HEK293 (cell line): ENCODE data around the gene VEGFC.

Experiments used
- CTCF ChIA-PET: fragments of 350-600 bp; formaldehyde crosslinking; extraction: SDS; loops from one replicate; lab custom pipeline; 2021; ENCODE audit warnings: antibody characterized with exemption; lab: Yijun Ruan, JAX
- POLR2A ChIA-PET: fragments of 300-600 bp; formaldehyde crosslinking; extraction: SDS; loops from one replicate; lab custom pipeline; 2020; ENCODE audit warnings: antibody characterized with exemption, inconsistent platforms; lab: Yijun Ruan, JAX
- H3K27ac ChIP-seq: fragments of 200-500 bp; sonication (Bioruptor generic); 2 replicates; pipeline ENCODE4 v1.5.1; 2014; ENCODE audit warnings: low read depth, low read length, control low read depth, inconsistent platforms; ENCODE audit errors: extremely low read depth
- H3K36me3 ChIP-seq, 2 experiments: fragments of 200-500 bp in 1 of 2; sonication (Bioruptor generic) in 1 of 2; 1 replicate in 1 of 2; 2 replicates in 1 of 2; pipeline ENCODE4 v1.5.1; 2014 to 2017; ENCODE audit warnings: inconsistent platforms in 2 of 2, low read length in 2 of 2; ENCODE audit not compliant: control insufficient read depth in 2 of 2, insufficient read depth in 1 of 2
- H3K4me1 ChIP-seq: fragments of 200-500 bp; sonication (Bioruptor generic); 2 replicates; pipeline ENCODE4 v1.5.1; 2014; ENCODE audit warnings: mild to moderate bottlenecking, low read length, inconsistent platforms; ENCODE audit not compliant: control insufficient read depth, insufficient read depth
- H3K4me3 ChIP-seq: 2 replicates; pipeline ENCODE4 v1.5.1; 2011; ENCODE audit warnings: low read depth, mild to moderate bottlenecking, control low read depth, low read length, moderate library complexity
- H3K9me3 ChIP-seq: fragments of 200-500 bp; sonication (Bioruptor generic); 2 replicates; pipeline ENCODE4 v1.5.1; 2014; ENCODE audit warnings: low read depth, low read length, inconsistent platforms; ENCODE audit not compliant: control insufficient read depth, insufficient read depth
- BCL11B ChIP-seq: fragments of 450-650 bp; formaldehyde crosslinking; IDR thresholded peaks from 2 replicates; pipeline ENCODE4 v1.5.1; 2016; ENCODE audit warnings: low read depth, missing biosample characterization, missing genetic modification characterization
- HIC1 ChIP-seq: fragments of 450-650 bp; formaldehyde crosslinking; IDR thresholded peaks from 2 replicates; pipeline ENCODE4 v1.5.1; 2016; ENCODE audit warnings: missing biosample characterization, missing genetic modification characterization
- HOXD13 ChIP-seq: sonication (generic); formaldehyde crosslinking; IDR thresholded peaks from 2 replicates; pipeline ENCODE4 v1.8.0; 2022; ENCODE audit warnings: missing genetic modification reagents, borderline replicate concordance
- PRDM4 ChIP-seq: fragments of 450-650 bp; formaldehyde crosslinking; IDR thresholded peaks from 2 replicates; pipeline ENCODE4 v1.5.1; 2017; ENCODE audit warnings: missing biosample characterization, missing genetic modification characterization
- RBAK ChIP-seq: fragments of 450-650 bp; formaldehyde crosslinking; IDR thresholded peaks from 2 replicates; pipeline ENCODE4 v1.5.1; 2016; ENCODE audit warnings: missing biosample characterization, missing genetic modification characterization
- ZNF138 ChIP-seq: fragments of 450-650 bp; formaldehyde crosslinking; IDR thresholded peaks from 2 replicates; pipeline ENCODE4 v1.5.1; 2016; ENCODE audit warnings: missing biosample characterization, missing genetic modification characterization, borderline replicate concordance
- ZNF24 ChIP-seq: fragments of 450-650 bp; formaldehyde crosslinking; IDR thresholded peaks from 2 replicates; pipeline ENCODE4 v1.5.1; 2016; ENCODE audit warnings: missing biosample characterization, missing genetic modification characterization
- ZNF248 ChIP-seq: fragments of 450-650 bp; formaldehyde crosslinking; IDR thresholded peaks from 2 replicates; pipeline ENCODE4 v1.5.1; 2017; ENCODE audit warnings: missing biosample characterization, missing genetic modification characterization
- ZNF324 ChIP-seq: fragments of 450-650 bp; formaldehyde crosslinking; IDR thresholded peaks from 2 replicates; pipeline ENCODE4 v1.5.1; 2016; ENCODE audit warnings: missing biosample characterization, missing genetic modification characterization
- ZNF423 ChIP-seq: fragments of 450-650 bp; formaldehyde crosslinking; IDR thresholded peaks from 2 replicates; pipeline ENCODE4 v1.5.1; 2016; ENCODE audit warnings: missing biosample characterization, missing genetic modification characterization
- ZNF473 ChIP-seq: fragments of 450-650 bp; formaldehyde crosslinking; IDR thresholded peaks from 2 replicates; pipeline ENCODE4 v1.5.1; 2017; ENCODE audit warnings: missing biosample characterization, missing genetic modification characterization
- ZNF596 ChIP-seq: fragments of 450-650 bp; IDR thresholded peaks from 2 replicates; pipeline ENCODE4 v1.5.0; 2018; ENCODE audit warnings: missing biosample characterization, mild to moderate bottlenecking, missing genetic modification characterization, moderate library complexity
- ZNF629 ChIP-seq: fragments of 450-650 bp; formaldehyde crosslinking; IDR thresholded peaks from 2 replicates; pipeline ENCODE4 v1.5.1; 2017; ENCODE audit warnings: missing biosample characterization, missing genetic modification characterization
- ZNF654 ChIP-seq: fragments of 450-650 bp; formaldehyde crosslinking; IDR thresholded peaks from 2 replicates; pipeline ENCODE4 v1.5.1; 2016; ENCODE audit warnings: low read depth, missing biosample characterization, missing genetic modification characterization
- ZNF768 ChIP-seq: fragments of 450-650 bp; formaldehyde crosslinking; IDR thresholded peaks from 2 replicates; pipeline ENCODE4 v1.5.1; 2018; ENCODE audit warnings: missing biosample characterization, mild to moderate bottlenecking, missing genetic modification characterization
- ZNF837 ChIP-seq: fragments of 450-650 bp; formaldehyde crosslinking; IDR thresholded peaks from 2 replicates; pipeline ENCODE4 v1.5.1; 2016; ENCODE audit warnings: missing biosample characterization, missing genetic modification characterization
- TF ChIP-seq, protein P1 (sequence below): fragments of 450-650 bp; formaldehyde crosslinking; IDR thresholded peaks from 2 replicates; pipeline ENCODE4 v1.5.1; 2017; ENCODE audit warnings: missing biosample characterization, missing genetic modification characterization
- TF ChIP-seq, protein P2 (sequence below): fragments of 450-650 bp; formaldehyde crosslinking; conservative IDR thresholded peaks from 2 replicates; pipeline ENCODE4 v1.5.1; 2016; ENCODE audit warnings: low read depth, missing biosample characterization, missing genetic modification characterization
- TF ChIP-seq, protein P3 (sequence below): fragments of 450-650 bp; formaldehyde crosslinking; IDR thresholded peaks from 2 replicates; pipeline ENCODE4 v1.5.1; 2016; ENCODE audit warnings: missing biosample characterization, missing genetic modification characterization, borderline replicate concordance

Gene VEGFC

GRCh38 chr4:176676901-176677300, 115.8 kb downstream of the VEGFC start:
- Histone ChIP-seq H3K4me1 (no peaks in the 10 kb centered on the region), H3K4me3 (no peak overlapping the region), H3K9me3 (no peaks in the 10 kb centered on the region), H3K36me3 (no peaks in the 10 kb centered on the region), H3K27ac (no peak overlapping the region)
- TF ChIP-seq ZNF837 (tag by site-specific recombination) (no peak), ZNF654 (tag by site-specific recombination) (no peak), ZNF138 (no peak)
- ChIA-PET POLR2A (no interaction called here), CTCF (interaction anchor here (0.5 kb wide), 1 partner anchor 422 kb away, joined by 3 read pairs; no protein-coding TSS in a partner anchor)

DNA sequence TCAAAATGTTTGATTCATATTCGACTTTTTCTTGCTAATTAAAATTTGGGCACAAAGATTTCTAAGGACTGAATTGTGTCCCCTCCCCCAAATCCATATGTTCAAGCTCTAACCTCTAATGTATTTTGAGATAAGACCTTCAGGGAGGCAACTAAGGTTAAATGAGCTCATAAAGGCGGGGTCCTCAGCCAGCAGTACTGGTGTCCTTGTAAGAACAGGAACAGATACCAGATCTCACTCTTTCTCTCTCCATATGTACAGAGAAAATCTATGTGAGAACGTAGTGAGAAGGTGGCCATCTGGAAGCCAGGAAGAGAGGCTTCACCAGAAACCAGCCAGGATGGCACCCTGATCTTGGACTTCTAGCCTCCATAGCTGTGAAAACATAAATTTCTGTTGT, 116.9 kb downstream of the VEGFC start:
- CTCF ChIA-PET, result interaction anchor here (0.8 kb wide), 1 partner anchor 372 kb away, joined by 4 read pairs; no protein-coding TSS in a partner anchor

More for the DNA sequence above, 116.9 kb downstream of the VEGFC start:
- no peaks in the 10 kb centered on the region for H3K36me3 ChIP-seq
- H3K4me1 ChIP-seq, result no peaks in the 10 kb centered on the region
- no peak overlapping the region for H3K27ac ChIP-seq
- no peaks in the 10 kb centered on the region for H3K9me3 ChIP-seq
- TF ChIP-seq BCL11B (tag by site-specific recombination) (no peak), HIC1 (no peak), ZNF24 (tag by site-specific recombination) (no peak), ZNF248 (tag by site-specific recombination) (no peak), ZNF596 (tag by site-specific recombination) (no peak), ZNF768 (no peak), HOXD13 (CRISPR knock-in tag) (no peak), ZNF423 (tag by site-specific recombination) (no peak), ZNF324 (tag by site-specific recombination) (no peak), PRDM4 (tag by site-specific recombination) (no peak), ZNF473 (tag by site-specific recombination) (no peak), ZNF629 (tag by site-specific recombination) (no peak), RBAK (no peak)
- TF ChIP-seq, protein P1, sequence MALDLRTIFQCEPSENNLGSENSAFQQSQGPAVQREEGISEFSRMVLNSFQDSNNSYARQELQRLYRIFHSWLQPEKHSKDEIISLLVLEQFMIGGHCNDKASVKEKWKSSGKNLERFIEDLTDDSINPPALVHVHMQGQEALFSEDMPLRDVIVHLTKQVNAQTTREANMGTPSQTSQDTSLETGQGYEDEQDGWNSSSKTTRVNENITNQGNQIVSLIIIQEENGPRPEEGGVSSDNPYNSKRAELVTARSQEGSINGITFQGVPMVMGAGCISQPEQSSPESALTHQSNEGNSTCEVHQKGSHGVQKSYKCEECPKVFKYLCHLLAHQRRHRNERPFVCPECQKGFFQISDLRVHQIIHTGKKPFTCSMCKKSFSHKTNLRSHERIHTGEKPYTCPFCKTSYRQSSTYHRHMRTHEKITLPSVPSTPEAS, result no peak
- TF ChIP-seq, protein P2, sequence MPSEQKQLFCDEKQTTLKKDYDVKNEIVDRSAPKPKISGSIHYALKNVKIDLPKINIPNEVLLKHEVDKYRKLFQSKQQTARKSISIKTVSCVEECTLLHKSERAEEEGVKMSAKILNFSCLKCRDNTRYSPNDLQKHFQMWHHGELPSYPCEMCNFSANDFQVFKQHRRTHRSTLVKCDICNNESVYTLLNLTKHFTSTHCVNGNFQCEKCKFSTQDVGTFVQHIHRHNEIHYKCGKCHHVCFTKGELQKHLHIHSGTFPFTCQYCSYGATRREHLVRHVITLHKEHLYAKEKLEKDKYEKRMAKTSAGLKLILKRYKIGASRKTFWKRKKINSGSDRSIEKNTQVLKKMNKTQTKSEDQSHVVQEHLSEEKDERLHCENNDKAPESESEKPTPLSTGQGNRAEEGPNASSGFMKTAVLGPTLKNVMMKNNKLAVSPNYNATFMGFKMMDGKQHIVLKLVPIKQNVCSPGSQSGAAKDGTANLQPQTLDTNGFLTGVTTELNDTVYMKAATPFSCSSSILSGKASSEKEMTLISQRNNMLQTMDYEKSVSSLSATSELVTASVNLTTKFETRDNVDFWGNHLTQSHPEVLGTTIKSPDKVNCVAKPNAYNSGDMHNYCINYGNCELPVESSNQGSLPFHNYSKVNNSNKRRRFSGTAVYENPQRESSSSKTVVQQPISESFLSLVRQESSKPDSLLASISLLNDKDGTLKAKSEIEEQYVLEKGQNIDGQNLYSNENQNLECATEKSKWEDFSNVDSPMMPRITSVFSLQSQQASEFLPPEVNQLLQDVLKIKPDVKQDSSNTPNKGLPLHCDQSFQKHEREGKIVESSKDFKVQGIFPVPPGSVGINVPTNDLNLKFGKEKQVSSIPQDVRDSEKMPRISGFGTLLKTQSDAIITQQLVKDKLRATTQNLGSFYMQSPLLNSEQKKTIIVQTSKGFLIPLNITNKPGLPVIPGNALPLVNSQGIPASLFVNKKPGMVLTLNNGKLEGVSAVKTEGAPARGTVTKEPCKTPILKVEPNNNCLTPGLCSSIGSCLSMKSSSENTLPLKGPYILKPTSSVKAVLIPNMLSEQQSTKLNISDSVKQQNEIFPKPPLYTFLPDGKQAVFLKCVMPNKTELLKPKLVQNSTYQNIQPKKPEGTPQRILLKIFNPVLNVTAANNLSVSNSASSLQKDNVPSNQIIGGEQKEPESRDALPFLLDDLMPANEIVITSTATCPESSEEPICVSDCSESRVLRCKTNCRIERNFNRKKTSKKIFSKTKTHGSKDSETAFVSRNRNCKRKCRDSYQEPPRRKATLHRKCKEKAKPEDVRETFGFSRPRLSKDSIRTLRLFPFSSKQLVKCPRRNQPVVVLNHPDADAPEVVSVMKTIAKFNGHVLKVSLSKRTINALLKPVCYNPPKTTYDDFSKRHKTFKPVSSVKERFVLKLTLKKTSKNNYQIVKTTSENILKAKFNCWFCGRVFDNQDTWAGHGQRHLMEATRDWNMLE (tag by site-specific recombination), result no peak
- TF ChIP-seq, protein P3, sequence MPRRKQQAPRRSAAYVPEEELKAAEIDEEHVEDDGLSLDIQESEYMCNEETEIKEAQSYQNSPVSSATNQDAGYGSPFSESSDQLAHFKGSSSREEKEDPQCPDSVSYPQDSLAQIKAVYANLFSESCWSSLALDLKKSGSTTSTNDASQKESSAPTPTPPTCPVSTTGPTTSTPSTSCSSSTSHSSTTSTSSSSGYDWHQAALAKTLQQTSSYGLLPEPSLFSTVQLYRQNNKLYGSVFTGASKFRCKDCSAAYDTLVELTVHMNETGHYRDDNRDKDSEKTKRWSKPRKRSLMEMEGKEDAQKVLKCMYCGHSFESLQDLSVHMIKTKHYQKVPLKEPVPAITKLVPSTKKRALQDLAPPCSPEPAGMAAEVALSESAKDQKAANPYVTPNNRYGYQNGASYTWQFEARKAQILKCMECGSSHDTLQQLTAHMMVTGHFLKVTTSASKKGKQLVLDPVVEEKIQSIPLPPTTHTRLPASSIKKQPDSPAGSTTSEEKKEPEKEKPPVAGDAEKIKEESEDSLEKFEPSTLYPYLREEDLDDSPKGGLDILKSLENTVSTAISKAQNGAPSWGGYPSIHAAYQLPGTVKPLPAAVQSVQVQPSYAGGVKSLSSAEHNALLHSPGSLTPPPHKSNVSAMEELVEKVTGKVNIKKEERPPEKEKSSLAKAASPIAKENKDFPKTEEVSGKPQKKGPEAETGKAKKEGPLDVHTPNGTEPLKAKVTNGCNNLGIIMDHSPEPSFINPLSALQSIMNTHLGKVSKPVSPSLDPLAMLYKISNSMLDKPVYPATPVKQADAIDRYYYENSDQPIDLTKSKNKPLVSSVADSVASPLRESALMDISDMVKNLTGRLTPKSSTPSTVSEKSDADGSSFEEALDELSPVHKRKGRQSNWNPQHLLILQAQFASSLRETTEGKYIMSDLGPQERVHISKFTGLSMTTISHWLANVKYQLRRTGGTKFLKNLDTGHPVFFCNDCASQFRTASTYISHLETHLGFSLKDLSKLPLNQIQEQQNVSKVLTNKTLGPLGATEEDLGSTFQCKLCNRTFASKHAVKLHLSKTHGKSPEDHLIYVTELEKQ (tag by site-specific recombination), result no peak
- no peak overlapping the region for H3K4me3 ChIP-seq
- POLR2A ChIA-PET, result no interaction called here
